ENCODE measurements around the gene SNX2.

SNX2 gene

GRCh38 chr5:122774519-122774860 is 390 bp upstream of the SNX2 start:
- no peak for DNase-seq

- no peak for DNase-seq
Observed at GRCh38 chr5:122775550-122776542, 966 bp downstream of the SNX2 start.

GRCh38 chr5:122778157-122778556 is 3.3 kb downstream of the SNX2 start:
- no peak for DNase-seq

- DNase-seq, result no peak
Observed at GRCh38 chr5:122779451-122779850, 4.6 kb downstream of the SNX2 start.

- no peak for DNase-seq
Observed at GRCh38 chr5:122780296-122780695, 5.4 kb downstream of the SNX2 start.

GRCh38 chr5:122781465-122781864 is 6.6 kb downstream of the SNX2 start:
- no peak for DNase-seq

- DNase-seq, result no peak
Observed at GRCh38 chr5:122785294-122785693, 10.4 kb downstream of the SNX2 start.

- DNase-seq, result no peak
Observed at GRCh38 chr5:122788371-122788770, 13.5 kb downstream of the SNX2 start.

- no peak for DNase-seq
Observed at GRCh38 chr5:122788996-122789395, 14.1 kb downstream of the SNX2 start.

- no peak for DNase-seq
Observed at GRCh38 chr5:122789461-122790171, 14.7 kb downstream of the SNX2 start.

- DNase-seq, result no peak
Observed at GRCh38 chr5:122790354-122791103, 15.6 kb downstream of the SNX2 start.

- no peak for DNase-seq
Observed at GRCh38 chr5:122805481-122805880, 30.6 kb downstream of the SNX2 start.

- no peak for DNase-seq
Observed at GRCh38 chr5:122810405-122810804, 35.5 kb downstream of the SNX2 start.

GRCh38 chr5:122815218-122815767 is 40.4 kb downstream of the SNX2 start:
- DNase-seq, result no peak

GRCh38 chr5:122816756-122817155 is 41.9 kb downstream of the SNX2 start:
- no peak for DNase-seq

GRCh38 chr5:122831984-122832383 is 57.1 kb downstream of the SNX2 start:
- no peak for DNase-seq

- DNase-seq, result no peak
Observed at GRCh38 chr5:122835681-122836080, 60.8 kb downstream of the SNX2 start.

- DNase-seq, result no peak
Observed at GRCh38 chr5:122836947-122837346, 62.1 kb downstream of the SNX2 start.

GRCh38 chr5:122839731-122840130 is 64.9 kb downstream of the SNX2 start:
- DNase-seq, result no peak

GRCh38 chr5:122842016-122842580 is 67.2 kb downstream of the SNX2 start:
- no peak for DNase-seq

- DNase-seq, result no peak
Observed at GRCh38 chr5:122844136-122844909, 69.4 kb downstream of the SNX2 start.

- DNase-seq, result no peak
Observed at GRCh38 chr5:122844910-122845228, 70.0 kb downstream of the SNX2 start.

Data from activated gamma-delta T cell (primary cell).